ENCODE results near the gene TBX10.

DNA sequence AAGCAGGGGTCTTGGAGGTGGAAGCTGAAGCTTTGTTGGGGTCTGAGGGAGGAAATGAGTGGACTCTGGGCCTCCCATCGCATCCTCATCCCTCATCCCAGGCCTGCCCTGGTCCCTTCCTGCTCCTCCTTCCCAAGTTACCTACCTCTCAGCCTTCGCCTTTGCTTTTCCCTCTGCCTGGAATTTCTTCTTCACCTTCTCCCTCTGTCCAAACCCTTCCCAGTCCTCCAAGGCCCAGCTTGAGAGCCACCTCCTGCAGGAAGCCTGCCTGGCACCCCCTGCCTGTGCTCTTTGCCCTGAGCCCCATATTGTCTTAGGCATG lies 7.7 kb downstream of the TBX10 start:
- TF ChIP-seq POLR2AphosphoS5 (IDR thresholded peaks at IDR 0.05) (no peak), RAD21 (conservative IDR thresholded peaks at IDR 0.05) (no peak), EP300 (conservative IDR thresholded peaks at IDR 0.05; ENCODE audit: poor library complexity, severe bottlenecking) (no peak), EZH2 (IDR thresholded peaks at IDR 0.05; ENCODE audit: borderline replicate concordance, insufficient read depth, low read length, poor library complexity, severe bottlenecking) (no peak)
- TF ChIP-seq, protein P1, sequence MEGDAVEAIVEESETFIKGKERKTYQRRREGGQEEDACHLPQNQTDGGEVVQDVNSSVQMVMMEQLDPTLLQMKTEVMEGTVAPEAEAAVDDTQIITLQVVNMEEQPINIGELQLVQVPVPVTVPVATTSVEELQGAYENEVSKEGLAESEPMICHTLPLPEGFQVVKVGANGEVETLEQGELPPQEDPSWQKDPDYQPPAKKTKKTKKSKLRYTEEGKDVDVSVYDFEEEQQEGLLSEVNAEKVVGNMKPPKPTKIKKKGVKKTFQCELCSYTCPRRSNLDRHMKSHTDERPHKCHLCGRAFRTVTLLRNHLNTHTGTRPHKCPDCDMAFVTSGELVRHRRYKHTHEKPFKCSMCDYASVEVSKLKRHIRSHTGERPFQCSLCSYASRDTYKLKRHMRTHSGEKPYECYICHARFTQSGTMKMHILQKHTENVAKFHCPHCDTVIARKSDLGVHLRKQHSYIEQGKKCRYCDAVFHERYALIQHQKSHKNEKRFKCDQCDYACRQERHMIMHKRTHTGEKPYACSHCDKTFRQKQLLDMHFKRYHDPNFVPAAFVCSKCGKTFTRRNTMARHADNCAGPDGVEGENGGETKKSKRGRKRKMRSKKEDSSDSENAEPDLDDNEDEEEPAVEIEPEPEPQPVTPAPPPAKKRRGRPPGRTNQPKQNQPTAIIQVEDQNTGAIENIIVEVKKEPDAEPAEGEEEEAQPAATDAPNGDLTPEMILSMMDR (IDR thresholded peaks at IDR 0.05; ENCODE audit: poor library complexity, severe bottlenecking): no peak
- TF ChIP-seq, protein P2, sequence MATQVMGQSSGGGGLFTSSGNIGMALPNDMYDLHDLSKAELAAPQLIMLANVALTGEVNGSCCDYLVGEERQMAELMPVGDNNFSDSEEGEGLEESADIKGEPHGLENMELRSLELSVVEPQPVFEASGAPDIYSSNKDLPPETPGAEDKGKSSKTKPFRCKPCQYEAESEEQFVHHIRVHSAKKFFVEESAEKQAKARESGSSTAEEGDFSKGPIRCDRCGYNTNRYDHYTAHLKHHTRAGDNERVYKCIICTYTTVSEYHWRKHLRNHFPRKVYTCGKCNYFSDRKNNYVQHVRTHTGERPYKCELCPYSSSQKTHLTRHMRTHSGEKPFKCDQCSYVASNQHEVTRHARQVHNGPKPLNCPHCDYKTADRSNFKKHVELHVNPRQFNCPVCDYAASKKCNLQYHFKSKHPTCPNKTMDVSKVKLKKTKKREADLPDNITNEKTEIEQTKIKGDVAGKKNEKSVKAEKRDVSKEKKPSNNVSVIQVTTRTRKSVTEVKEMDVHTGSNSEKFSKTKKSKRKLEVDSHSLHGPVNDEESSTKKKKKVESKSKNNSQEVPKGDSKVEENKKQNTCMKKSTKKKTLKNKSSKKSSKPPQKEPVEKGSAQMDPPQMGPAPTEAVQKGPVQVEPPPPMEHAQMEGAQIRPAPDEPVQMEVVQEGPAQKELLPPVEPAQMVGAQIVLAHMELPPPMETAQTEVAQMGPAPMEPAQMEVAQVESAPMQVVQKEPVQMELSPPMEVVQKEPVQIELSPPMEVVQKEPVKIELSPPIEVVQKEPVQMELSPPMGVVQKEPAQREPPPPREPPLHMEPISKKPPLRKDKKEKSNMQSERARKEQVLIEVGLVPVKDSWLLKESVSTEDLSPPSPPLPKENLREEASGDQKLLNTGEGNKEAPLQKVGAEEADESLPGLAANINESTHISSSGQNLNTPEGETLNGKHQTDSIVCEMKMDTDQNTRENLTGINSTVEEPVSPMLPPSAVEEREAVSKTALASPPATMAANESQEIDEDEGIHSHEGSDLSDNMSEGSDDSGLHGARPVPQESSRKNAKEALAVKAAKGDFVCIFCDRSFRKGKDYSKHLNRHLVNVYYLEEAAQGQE (IDR thresholded peaks at IDR 0.05; ENCODE audit: borderline replicate concordance): no peak

Measured in neural cell (in vitro differentiated cells).